Measurements from ENCODE around the gene CERS6.

DNA sequence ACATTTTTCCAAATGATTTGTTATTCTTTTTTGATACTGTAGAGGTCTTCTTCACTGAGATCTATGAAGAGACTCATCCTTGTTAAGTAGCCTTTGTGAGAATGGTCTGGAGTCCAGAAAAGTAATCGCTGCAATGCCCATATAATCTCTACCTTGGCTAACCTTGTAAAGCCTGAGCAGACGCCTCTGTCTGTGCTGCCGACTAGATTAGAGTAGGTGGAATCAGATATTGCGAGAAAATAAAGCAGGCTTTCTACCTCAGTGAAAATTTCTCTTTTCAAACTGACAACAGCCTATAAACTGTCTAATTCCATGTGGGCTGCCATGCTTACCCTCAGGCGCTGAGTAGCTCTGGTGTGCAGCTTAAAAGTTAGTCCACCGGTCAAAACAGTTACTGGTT, 17.5 kb upstream of the CERS6 start:
- TF ChIP-seq, protein P1, sequence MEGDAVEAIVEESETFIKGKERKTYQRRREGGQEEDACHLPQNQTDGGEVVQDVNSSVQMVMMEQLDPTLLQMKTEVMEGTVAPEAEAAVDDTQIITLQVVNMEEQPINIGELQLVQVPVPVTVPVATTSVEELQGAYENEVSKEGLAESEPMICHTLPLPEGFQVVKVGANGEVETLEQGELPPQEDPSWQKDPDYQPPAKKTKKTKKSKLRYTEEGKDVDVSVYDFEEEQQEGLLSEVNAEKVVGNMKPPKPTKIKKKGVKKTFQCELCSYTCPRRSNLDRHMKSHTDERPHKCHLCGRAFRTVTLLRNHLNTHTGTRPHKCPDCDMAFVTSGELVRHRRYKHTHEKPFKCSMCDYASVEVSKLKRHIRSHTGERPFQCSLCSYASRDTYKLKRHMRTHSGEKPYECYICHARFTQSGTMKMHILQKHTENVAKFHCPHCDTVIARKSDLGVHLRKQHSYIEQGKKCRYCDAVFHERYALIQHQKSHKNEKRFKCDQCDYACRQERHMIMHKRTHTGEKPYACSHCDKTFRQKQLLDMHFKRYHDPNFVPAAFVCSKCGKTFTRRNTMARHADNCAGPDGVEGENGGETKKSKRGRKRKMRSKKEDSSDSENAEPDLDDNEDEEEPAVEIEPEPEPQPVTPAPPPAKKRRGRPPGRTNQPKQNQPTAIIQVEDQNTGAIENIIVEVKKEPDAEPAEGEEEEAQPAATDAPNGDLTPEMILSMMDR (IDR thresholded peaks at IDR 0.05), result no peak
- no peak for TF ChIP-seq POLR2AphosphoS5 (IDR thresholded peaks at IDR 0.05)
- TF ChIP-seq EP300 (IDR thresholded peaks at IDR 0.05; ENCODE audit: low read depth), result no peak

Data from transverse colon (tissue), 4 donors.